DMS153 (cell line): ENCODE results near the gene STAC.
"Not testable (repeated sequence)": the region's sequence is repeated elsewhere in the genome, so short reads cannot be mapped to it uniquely, and the experiment has no call there.

Experiments
- DNase-seq: peaks from one replicate; lab custom pipeline; 2025; lab: John Stamatoyannopoulos, UW

The STAC gene

DNA sequence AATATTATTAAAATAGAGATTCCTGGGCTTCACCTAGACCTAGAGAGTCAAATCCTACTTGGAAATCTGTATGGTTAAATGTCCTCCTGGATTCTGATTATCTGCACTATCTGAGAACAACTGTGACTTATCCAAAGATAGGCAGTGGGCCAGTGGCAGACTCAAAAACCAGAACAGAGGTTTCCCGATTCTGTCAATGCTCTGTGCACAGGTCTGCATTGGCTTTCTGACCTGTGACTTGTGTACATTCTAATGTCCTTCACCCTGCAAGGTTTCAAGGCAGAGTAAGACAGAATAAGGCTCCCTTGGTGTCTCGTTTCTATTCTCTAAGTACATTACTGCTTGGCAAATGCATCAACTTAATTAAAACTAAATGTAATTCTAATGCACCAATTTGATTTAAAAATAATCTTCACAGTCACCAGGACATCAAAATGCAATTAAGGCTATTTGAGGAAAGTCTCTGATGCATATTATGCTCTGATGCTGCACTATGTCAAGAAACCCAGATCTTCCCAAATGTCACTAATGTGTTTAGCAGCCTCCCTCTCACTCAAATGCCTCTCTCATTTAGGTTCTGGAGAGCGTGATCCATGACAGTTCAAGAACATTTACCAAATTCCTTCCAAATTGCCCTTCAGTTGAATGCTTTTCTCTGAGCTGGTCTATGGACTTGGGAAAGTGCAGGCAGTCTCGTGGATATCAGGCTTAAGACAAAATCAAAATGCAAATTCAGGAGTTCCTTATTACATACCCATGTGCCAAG is 140.1 kb downstream of the STAC start:
- no peak for DNase-seq

DNA sequence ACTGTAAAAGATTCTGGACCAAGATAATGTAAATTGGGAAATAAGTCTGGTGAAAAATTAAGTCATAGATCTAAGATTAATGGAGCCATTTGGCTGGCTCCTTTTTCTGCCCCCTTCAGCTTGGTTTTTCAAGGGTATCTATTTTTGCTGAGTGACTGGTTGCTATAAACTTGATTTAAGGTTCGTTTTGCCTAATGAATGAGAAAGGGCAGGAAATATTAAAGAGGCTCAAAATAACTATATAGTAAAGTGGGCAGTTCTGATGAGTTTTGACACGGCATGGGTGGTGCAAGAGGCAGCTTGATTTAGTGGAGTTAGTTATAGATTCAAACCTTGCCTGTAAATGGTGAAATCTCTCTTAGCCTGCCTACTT is 140.7 kb downstream of the STAC start:
- DNase-seq = no peak

DNA sequence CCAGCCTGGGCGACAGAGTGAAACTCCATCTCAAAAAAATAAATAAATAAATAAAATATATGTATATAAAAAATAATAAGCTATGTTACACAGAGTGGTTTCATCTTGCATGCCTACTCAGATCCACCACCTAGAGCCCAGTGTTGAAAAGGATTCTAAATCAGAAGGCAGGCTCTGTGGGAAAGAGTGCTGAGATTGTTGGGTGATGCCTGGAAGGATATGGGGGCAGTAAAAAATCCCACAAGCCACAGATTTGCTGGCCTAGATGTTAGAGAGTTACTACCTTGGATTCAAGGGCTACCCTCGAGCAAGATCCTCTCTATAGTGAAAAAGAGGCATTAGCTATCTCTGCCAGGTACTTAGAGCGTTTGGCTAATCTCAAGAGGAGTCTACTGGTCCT is 144.3 kb downstream of the STAC start:
- DNase-seq = no peak

DNA sequence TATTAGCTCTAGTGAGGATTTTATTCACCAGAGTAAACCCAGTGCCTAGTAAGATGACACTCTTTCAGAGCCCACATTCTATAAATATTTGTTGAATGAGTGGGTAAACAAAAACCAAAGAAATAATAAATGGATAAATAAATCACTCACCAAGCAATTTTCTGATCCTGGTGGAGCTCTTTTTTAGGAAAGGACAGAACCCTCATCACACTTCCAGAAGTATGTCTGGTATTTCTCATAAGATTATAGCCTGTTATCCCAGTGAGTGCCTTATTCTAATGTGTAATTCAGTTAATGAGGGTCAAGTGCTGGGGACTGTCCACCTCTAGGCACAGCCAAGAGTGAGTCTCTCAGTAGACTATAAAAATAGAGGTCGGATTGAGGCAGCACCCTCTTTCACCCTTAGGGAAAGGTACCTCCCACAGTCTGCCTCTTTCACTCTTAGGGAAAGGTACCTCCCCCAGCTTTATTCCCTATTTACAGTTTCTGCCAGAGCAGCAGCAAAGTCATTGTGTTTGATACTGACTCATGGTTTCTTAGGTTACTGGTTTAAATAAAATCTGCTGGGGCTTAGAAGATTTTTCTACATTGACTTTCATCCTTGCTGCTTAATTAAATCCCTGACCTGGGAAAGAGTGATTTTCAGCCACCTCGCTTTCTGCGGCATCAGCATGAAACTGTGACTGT is 145.0 kb downstream of the STAC start:
- DNase-seq = no peak

DNA sequence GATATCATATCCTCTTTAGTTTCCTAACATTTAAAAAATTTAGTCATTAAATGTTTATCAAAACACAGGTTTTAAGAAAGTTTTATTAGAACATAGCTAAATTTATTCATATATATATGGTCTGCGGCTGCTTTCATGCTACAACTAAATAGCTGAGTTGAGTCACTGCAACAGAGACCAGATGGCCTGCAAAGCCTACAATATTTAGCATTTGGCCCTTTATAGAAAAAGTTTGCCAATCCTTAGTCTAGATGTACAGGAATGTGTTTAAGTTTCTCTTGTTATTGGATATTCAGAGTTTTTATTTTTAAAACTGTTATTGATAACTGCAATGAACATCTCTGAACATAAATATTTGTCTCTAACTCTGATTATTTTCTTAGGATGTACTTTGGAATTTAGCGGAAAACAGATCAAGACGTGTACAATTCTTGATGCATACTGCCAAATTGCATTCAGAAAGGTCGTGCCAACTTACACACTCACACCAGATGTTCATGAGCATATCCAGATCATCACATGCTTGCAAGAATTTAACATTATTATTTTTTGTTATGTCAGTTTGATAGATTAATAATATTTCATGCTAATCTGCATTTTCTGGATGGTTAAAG is 157.9 kb downstream of the STAC start:
- DNase-seq = no peak

DNA sequence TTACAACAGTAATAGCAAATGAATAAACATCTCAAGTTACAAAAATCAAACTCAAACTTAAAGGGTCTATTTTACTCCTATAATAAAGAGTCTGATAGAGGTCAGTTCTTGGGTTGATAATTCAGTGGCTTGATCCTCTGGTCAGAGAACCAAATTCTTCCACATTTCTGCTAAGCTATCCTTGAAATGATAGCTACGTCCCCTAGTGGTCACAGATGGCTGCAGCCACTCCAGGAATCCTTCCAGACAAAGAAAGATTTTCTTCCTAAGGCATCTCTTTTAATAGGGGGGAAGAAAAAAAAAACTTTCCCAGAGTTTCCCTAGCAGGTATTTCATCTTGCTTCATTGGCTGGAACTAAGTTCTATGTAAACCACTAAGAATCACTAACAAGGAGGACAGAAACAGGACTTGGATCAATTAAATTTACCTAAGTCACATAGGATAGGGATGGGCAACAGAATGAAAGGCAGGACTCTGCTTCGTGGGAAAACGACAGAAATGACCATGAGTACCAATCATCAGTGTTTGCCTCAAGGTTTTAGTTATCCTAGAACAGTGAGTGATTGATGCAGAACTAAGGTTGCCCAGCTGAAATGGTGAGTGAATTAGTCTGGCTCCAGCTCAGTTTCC is 160.7 kb downstream of the STAC start:
- DNase-seq = no peak

DNA sequence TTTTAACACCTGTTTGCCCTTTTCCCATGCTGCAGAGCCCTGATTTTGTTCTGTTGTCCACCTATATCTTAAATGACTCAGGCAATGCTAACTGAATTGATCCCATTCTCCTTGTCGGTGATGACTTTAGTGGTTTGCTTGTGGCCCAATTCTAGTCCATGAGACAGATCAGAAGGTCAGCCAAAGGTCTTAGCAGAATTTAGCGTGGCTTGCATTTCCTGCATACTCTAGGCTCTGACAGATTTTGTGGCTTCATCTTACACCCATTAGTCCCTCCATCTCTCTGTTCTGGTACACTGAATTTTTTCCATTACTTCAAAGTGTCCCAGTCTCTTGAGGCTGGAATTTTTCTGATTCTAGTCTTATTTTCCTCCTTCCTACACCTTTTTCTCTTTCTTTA is 161.9 kb downstream of the STAC start:
- no peak for DNase-seq

DNA sequence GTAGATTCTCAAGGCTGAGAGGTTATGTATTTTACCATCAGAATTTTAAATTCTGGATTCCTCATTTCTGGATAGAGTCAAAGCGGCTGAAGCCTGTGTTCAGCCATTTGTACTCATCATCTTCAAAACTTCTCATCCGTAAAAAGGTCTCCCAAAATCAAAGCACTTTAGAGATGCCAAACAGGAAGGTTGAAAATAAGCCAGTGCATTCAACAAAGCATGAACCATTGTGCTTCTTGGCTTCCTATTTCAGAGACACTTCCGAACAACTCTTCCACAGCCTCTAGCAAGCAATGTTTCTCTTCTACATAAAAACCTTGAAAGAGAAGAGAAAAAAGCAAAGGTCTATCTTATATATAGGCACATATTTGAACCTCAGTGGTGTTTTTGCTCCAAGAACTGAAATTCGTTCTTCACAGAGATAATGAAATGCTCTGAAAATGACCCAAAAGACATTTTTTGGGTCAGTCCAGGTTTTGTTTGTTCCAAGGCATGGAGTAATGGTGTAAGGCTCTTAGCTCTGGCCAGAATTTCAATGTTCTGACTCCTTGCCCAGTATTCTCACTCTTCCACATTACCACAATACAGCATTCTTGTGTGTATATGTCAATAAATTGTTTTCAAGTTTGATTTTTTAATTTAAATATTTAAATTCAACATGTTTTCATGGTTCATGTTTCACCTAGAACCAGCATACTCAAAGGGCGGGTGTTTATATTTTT is 163.1 kb downstream of the STAC start:
- DNase-seq = no peak

DNA sequence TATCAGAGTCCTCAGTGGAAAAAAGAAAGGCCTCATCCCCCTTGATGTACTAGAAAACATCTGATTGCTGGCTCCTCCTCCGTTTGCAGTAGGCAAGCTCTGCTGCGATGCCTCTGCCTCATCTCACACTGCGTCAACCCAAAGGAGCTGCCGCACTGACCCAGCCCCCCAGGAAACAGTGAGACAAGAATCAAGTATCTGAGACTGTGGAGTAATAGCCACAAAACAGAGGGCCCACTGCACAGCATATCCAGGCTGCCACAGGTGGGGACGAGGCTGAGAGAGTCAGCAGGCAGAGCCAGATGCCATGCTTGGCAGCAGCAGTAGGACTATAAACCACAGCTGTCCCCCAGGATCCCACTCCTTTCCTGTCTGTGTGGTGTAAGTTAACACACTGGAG is 165.9 kb downstream of the STAC start:
- DNase-seq = no peak

DNA sequence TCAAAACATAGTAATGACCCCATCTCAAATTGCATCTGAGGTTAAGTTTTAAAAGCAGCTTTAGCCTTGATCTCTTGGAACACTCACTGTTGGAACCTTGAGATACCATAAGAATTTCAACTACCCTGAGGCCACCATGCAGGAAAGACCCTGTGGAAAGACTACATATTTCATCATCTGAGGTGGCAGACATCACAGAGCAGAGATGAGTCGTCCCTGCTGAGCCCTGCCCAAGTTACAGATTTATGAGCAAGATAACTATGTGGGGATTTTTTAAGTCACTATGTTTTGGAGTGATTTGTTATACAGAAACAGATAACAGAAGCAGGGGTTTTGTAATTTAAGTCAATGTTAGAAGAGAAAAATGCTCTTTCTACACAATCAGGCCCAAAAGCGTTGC is 168.4 kb downstream of the STAC start:
- DNase-seq = no peak

DNA sequence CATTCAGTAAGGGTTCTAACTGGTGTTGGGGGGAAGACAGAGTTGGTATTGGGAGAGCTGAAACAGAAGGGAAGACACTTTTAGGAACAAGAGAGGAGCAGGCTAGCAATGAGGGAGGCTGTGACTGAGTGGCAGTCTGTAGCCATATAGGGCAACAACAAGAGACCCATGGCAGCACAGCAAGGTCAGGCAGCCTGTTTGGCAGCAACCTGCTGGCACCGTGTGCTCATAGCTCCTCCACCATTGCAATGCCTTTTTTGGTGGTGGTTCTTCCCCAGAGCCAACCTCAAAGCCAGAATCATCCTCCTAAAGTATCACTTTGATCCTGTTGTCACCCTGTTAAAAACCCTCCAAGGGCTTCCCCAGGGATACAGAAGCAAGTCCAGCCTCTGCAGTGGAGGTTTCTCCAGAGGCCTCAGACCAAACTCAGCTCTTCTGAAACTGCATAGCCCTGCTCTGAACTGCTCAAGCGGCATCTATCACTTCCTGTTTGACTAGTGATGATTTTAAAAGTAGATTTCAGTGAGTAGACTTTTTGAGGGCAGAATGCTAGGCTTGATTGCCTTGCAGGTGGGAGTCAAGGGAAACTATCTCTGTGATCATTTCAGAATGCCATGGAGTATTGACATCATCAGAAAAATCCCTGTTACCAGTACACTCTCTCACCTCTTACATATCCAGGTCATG is 176.9 kb downstream of the STAC start:
- DNase-seq = no peak

DNA sequence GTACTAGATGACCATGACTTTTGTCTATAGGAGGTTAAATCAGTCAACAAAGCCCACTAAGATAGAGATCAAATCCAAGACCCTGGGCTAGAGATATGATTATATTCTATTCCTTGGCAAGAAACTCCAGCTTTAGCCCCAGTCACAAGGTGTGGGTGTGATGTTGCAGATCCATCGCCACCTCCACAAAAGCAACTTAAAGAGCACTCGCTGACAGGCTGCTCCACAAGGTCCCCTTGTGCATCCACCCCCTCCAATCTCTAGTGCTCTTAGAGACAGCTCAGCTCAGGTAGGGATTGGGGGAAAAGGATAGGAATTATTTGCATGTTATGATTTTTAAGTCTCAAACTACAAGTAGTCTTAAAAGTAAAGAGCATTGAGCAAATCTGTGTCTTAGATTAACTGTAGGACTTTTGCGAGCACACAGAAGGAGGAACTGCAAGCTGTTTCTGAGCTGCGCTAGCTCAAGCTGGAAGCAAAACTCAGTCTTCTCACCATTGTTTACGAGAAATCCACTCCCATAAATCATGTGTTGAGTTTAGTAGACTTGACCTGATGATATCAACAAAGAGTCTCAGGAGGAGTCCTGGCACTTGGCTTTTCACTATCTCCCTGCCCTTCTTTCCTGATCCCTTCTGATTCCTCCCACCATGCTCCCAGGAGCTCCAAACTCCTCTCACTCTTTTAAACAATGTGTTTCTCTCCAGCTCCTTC is 177.6 kb downstream of the STAC start:
- DNase-seq = no peak

DNA sequence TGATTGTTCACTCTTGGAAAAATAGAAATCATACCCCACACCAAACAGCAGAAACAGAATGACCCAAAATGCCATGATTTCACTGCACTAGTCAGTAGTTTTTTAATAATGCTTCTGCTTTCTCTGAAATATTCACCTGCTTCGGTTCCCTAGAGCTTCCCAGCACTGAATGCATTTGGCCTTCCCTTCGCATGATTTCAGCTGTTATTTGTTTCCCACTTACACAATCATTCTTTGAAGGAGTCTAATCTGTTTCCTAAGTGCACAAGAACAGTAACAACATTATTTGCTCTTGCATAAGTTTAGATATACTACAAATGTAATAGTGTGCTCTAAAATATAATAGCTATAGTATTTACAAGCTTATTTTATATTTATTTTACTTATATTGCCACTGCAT is 178.7 kb downstream of the STAC start:
- no peak for DNase-seq

DNA sequence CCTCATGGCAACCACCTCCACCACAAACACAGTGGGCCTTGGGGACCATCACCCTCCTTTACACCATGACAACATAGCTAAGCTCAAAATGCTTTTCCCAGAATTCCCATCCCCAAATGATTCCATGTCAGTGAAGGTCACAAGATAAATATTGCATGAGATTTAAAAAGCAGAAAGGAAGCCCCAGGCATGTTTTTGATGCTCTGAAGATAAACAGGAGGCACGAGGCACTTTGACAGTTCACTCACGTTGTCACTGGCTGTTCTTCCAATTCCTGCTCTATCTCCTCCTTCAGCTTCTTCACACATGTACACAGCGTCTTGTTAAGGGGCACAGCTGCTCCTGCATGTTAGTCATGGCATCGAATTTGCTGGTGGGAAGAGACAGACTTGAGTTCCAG is 180.4 kb downstream of the STAC start:
- no peak for DNase-seq

DNA sequence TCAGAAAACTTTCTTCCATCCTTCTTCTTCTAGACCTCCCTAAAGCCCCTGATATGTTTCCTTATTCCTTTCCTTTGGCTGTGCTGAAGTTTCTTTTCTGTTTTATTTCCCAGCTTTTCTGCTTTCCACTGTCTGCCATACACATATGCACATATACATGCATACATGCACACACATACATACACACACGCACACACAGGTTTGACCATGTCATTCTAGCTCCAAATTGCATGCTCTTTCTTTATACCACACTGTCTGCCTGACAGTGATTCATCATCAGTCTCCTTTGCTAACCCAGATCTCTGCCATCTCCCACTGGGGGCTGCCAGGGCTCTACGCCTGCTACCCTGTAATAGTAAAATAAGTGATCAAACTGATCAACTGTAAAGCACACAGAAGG is 181.3 kb downstream of the STAC start:
- DNase-seq = no peak

DNA sequence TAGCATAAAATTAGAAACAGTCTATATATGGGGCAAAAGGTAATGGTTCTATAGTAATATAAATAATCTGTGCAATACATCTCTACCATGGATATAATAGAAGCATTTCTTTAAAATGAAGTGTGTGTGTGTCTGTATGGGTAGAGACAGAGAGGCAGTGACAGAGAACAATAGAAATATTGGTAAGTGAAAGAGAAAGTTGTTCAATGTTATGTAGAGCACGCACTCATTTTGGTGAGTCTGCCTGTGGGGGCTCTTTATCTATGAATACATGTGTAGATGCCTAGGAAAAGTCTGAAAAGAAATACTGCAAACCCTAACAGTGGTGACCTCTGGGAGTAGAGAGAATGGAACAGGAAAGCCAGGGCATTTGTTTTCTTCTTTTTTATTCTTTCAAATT is 182.6 kb downstream of the STAC start:
- DNase-seq = no peak

DNA sequence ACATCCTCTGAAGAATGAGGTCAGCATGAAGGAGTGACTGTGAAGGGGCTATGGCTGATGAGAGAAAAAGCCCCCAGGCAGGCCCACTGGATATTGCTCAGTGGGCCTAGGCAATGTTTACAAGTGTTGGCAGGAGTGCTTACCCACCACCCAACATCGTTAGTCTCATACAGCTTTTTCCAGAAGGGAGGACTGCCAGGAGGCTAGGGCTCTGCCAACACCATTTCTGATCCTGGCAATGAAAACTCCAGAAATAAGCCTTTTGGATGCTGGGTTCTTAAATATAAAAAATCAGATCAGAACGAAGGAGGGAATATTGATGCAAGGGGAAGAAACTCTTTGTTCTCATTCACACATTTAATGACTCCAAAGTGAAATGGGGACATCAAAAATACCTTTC is 194.9 kb downstream of the STAC start:
- DNase-seq = no peak

DNA sequence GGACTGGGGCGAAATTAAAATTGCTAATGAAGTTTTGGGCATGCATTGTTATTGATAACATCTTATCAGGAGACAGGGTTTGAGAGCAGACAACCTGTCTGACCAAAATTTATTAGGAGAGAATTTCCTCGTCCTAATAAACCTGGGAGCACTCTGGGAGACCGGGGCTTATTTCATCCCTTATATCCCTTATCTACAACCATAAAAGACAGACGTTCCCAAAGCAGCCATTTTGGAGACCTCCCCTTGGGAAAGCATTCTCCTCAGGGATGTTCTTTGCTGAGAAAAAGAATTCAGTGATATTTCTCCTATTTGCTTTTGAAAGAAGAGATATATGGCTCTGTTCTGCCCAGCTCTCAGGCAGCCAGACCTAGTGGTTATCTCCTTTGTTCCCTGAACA is 198.1 kb downstream of the STAC start:
- not testable (repeated sequence) for DNase-seq

DNA sequence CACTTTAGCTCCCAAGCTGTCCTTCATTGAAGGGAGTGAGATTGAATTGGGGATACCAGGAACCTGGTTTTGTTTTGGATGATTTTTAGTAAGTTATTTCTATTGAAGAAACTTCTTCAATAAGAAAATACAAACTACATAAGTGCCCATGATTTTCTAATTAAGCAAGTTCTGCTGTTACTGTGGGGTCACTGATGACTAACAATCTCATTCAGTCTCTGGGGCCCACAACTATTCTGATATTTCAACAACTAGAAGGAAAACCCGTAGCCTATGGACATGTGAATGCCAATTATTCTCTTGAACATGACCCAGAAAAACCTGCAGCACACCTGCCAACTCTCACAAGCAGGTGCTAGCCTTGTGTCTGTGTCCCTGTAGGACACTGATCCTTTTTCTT is 199.4 kb downstream of the STAC start:
- DNase-seq = no peak

DNA sequence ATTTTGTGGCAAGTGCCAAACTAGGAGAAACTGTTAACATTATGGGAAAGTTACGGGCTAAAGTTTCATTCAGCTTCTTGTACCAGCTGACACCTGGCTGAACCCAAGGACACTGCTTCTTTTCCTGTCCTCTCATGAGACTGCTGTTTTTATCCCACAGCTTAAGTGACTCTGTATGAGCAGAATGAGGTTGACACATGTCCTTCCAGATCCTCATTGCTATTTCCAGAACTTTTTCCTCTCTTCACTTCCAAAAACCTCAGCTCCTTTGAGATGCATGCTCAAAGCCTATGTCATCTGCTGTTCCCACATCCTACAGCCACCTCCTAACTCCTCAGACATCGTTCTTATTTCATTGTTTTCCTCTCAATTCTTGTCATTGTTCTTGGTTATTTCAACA is 200.4 kb downstream of the STAC start:
- no peak for DNase-seq

DNA sequence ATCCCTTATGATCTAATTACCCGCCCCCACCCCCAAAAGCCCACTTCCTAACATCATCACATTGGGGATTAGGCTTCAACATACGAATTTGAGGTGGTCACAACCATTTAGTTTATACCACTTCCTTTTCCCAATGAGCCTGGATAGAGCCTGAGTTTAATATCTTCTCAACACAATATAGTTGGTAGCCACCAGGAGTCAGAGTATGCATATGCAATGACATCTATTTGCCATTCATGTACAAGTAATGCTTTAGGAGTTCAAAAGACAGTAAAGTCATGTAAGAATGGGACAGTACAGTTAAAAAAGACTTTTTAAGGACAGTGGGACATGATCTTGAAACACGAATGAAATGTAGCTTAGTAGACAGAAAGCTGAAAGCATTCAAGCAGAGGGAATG is 211.7 kb downstream of the STAC start:
- no peak for DNase-seq
